SU-DHL-6 (cell line): Measurements from ENCODE around the gene CHMP4B.

Experiments used
- EZH2phosphoT487 ChIP-seq: fragments of 200-600 bp; sonication (generic), shearing (Covaris generic); conservative IDR thresholded peaks from 2 replicates; pipeline ENCODE4 v1.6.1; 2018; ENCODE audit warnings: mild to moderate bottlenecking, antibody characterized with exemption, low read length, moderate library complexity, mixed read lengths
- TF ChIP-seq, protein P1 (sequence below): fragments of 200-600 bp; sonication (generic); IDR thresholded peaks from one replicate; pipeline ENCODE4 v1.5.1; 2017; ENCODE audit warnings: antibody characterized with exemption, mild to moderate bottlenecking, low read length, moderate library complexity; ENCODE audit not compliant: insufficient read depth, poor library complexity, severe bottlenecking

DNA sequence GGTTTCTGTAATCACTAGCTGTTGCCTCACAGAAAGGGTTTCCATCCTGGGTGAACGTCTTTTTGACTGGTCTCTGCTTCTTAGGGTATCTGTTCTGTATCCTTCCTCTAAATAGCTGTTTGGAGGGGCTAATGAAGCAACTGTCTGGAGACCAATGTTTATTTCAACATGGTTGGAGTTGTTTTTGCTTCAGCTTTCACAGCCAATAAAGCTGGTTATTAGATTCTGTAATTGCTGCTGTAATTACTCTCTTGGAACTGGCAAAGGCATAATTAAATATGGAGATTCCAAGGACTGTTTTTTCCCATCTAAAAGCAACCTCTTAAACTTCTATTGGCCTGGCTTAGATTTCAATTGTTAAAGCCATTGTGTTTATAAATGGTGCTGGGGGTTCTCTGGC is 31.9 kb downstream of the CHMP4B start:
- TF ChIP-seq, protein P1, sequence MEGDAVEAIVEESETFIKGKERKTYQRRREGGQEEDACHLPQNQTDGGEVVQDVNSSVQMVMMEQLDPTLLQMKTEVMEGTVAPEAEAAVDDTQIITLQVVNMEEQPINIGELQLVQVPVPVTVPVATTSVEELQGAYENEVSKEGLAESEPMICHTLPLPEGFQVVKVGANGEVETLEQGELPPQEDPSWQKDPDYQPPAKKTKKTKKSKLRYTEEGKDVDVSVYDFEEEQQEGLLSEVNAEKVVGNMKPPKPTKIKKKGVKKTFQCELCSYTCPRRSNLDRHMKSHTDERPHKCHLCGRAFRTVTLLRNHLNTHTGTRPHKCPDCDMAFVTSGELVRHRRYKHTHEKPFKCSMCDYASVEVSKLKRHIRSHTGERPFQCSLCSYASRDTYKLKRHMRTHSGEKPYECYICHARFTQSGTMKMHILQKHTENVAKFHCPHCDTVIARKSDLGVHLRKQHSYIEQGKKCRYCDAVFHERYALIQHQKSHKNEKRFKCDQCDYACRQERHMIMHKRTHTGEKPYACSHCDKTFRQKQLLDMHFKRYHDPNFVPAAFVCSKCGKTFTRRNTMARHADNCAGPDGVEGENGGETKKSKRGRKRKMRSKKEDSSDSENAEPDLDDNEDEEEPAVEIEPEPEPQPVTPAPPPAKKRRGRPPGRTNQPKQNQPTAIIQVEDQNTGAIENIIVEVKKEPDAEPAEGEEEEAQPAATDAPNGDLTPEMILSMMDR = no peak
- TF ChIP-seq EZH2phosphoT487 = no peak
